K562 (cell line): ENCODE data around the gene YEATS2.

Experiments
- ARID2 ChIP-seq: fragments of 450-650 bp; IDR thresholded peaks from 2 replicates; pipeline ENCODE4 v1.6.1; 2017; ENCODE audit warnings: antibody characterized with exemption, mild to moderate bottlenecking
- CREM ChIP-seq: IDR thresholded peaks from 2 replicates; pipeline ENCODE4 v1.6.1; 2014; ENCODE audit warnings: antibody characterized with exemption, low read depth
- EZH2 ChIP-seq: IDR thresholded peaks from 2 replicates; pipeline ENCODE4 v1.6.1; 2012; ENCODE audit warnings: low read depth, mild to moderate bottlenecking, inconsistent platforms, low read length, borderline replicate concordance
- JUND ChIP-seq, 2 experiments: IDR thresholded peaks; 2 replicates in 1 of 2; 3 replicates in 1 of 2; pipeline ENCODE4 v1.6.1; 2011; ENCODE audit warnings: borderline replicate concordance in 2 of 2, low read depth in 2 of 2, low read length in 2 of 2, improper control_type of control experiment in 1 of 2, missing biosample characterization in 1 of 2, missing genetic modification characterization in 1 of 2, missing genetic modification reagents in 1 of 2
- SAP30 ChIP-seq: fragments of 200-600 bp; sonication (generic); IDR thresholded peaks from 2 replicates; pipeline ENCODE4 v1.6.1; 2012; ENCODE audit warnings: borderline replicate concordance, low read depth, mild to moderate bottlenecking, moderate library complexity, low read length, control low read depth, inconsistent platforms; ENCODE audit not compliant: insufficient read depth, poor library complexity, severe bottlenecking
- SPI1 ChIP-seq: IDR thresholded peaks from 2 replicates; pipeline ENCODE4 v1.6.1; 2011; ENCODE audit warnings: low read depth, low read length, control low read depth, borderline replicate concordance
- TBL1XR1 ChIP-seq, 2 experiments: IDR thresholded peaks; 2 replicates each; pipeline ENCODE4 v1.6.1; 2012; ENCODE audit warnings: improper control_type of control experiment in 2 of 2, low read length in 2 of 2, mild to moderate bottlenecking in 1 of 2
- TEAD4 ChIP-seq, 2 experiments: sonication (generic) in 1 of 2; formaldehyde crosslinking in 1 of 2; IDR thresholded peaks; 2 replicates each; pipeline versions ENCODE4 v1.6.1 to v1.8.0; 2012 to 2022; ENCODE audit warnings: borderline replicate concordance in 1 of 2, inconsistent platforms in 1 of 2, low read length in 1 of 2, mild to moderate bottlenecking in 1 of 2, missing genetic modification reagents in 1 of 2
- ZNF780A ChIP-seq: fragments of 250-450 bp; sonication (Bioruptor Pico); IDR thresholded peaks from 2 replicates; pipeline ENCODE4 v1.5.0; 2021; ENCODE audit warnings: mild to moderate bottlenecking
- TF ChIP-seq, protein P1 (sequence below): fragments of 450-650 bp; IDR thresholded peaks from 2 replicates; pipeline ENCODE4 v1.6.1; 2016
- TF ChIP-seq, protein P2 (sequence below): sonication (generic); formaldehyde crosslinking; IDR thresholded peaks from 2 replicates; pipeline ENCODE4 v1.8.1; 2022; ENCODE audit warnings: missing genetic modification reagents

DNA sequence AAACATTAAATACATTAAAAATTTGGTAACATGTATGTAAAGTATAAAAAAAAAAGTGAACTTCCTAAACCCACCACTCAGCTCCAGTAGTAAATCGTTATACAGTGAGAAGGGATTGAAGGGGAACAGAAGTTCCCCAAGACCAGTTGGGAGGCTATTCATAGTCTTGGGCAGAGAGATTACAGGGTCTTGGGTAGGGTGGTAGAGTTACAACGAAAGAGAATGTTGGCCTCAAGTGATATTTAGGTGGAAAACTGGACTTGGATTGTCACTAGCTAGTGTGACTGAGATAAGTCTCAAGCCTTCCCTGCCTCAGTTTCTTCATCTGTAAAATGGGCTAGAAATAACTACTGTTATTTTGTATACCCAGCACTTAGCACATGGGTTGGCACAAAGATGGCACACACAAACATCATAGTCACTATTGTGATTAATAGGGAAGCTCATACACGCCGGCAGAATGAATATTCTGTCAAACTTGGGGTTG lies 431 bp upstream of the YEATS2 start:
- TF ChIP-seq, protein P1, sequence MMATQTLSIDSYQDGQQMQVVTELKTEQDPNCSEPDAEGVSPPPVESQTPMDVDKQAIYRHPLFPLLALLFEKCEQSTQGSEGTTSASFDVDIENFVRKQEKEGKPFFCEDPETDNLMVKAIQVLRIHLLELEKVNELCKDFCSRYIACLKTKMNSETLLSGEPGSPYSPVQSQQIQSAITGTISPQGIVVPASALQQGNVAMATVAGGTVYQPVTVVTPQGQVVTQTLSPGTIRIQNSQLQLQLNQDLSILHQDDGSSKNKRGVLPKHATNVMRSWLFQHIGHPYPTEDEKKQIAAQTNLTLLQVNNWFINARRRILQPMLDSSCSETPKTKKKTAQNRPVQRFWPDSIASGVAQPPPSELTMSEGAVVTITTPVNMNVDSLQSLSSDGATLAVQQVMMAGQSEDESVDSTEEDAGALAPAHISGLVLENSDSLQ, result no peak
- TF ChIP-seq SPI1, result no peak
- TF ChIP-seq JUND (IDR thresholded peaks at IDR 0.05; ENCODE audit: borderline replicate concordance, low read depth, low read length), result no peak
- TF ChIP-seq JUND (tag; IDR thresholded peaks at IDR 0.05; ENCODE audit: borderline replicate concordance, low read depth, low read length), result no peak
- no peak for TF ChIP-seq ARID2
- no peak for TF ChIP-seq SAP30
- TF ChIP-seq EZH2, result no peak
- TF ChIP-seq CREM, result no peak
- TF ChIP-seq TBL1XR1 (IDR thresholded peaks at IDR 0.05; ENCODE audit: low read length in 2 of 2), result no peak
- no peak for TF ChIP-seq ZNF780A (CRISPR knock-in tag)
- no peak for TF ChIP-seq TEAD4 (IDR thresholded peaks at IDR 0.05; ENCODE audit: low read length)
- TF ChIP-seq TEAD4 (CRISPR knock-in tag; IDR thresholded peaks at IDR 0.05; ENCODE audit: borderline replicate concordance), result no peak
- TF ChIP-seq, protein P2, sequence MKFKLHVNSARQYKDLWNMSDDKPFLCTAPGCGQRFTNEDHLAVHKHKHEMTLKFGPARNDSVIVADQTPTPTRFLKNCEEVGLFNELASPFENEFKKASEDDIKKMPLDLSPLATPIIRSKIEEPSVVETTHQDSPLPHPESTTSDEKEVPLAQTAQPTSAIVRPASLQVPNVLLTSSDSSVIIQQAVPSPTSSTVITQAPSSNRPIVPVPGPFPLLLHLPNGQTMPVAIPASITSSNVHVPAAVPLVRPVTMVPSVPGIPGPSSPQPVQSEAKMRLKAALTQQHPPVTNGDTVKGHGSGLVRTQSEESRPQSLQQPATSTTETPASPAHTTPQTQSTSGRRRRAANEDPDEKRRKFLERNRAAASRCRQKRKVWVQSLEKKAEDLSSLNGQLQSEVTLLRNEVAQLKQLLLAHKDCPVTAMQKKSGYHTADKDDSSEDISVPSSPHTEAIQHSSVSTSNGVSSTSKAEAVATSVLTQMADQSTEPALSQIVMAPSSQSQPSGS, result no peak
